Endothelial cell of umbilical vein (primary cell): Measurements from ENCODE around the gene NYAP2.

ENCODE experiments used
- EZH2 ChIP-seq: IDR thresholded peaks from 2 replicates; pipeline ENCODE4 v1.6.1; 2012; ENCODE audit warnings: borderline replicate concordance, low read depth, mild to moderate bottlenecking, moderate library complexity, low read length, inconsistent platforms; ENCODE audit not compliant: severe bottlenecking
- FOS ChIP-seq: IDR thresholded peaks from 2 replicates; pipeline ENCODE4 v1.6.1; 2011; ENCODE audit warnings: mild to moderate bottlenecking, low read length, moderate library complexity, borderline replicate concordance; ENCODE audit not compliant: insufficient read depth
- POLR2A ChIP-seq: IDR thresholded peaks from 2 replicates; pipeline ENCODE4 v1.6.1; 2012; ENCODE audit warnings: low read depth, mild to moderate bottlenecking, control low read depth, low read length
- TF ChIP-seq, protein P1 (sequence below): IDR thresholded peaks from 2 replicates; pipeline ENCODE4 v1.6.1; 2011; ENCODE audit not compliant: insufficient read depth, insufficient read length
- TF ChIP-seq, protein P2 (sequence below), 2 donors: IDR thresholded peaks; 1 replicate in 1 of 2; 2 replicates in 1 of 2; pipeline ENCODE4 v1.5.1; 2011; ENCODE audit warnings: low read length in 2 of 2, mild to moderate bottlenecking in 2 of 2, moderate library complexity in 2 of 2, control low read depth in 1 of 2, inconsistent platforms in 1 of 2, low read depth in 1 of 2; ENCODE audit not compliant: insufficient read depth in 1 of 2; ENCODE audit errors: extremely low read depth in 1 of 2

- TF ChIP-seq POLR2A, result no peak
- TF ChIP-seq, protein P1, sequence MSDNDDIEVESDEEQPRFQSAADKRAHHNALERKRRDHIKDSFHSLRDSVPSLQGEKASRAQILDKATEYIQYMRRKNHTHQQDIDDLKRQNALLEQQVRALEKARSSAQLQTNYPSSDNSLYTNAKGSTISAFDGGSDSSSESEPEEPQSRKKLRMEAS, result no peak
- TF ChIP-seq, protein P2, sequence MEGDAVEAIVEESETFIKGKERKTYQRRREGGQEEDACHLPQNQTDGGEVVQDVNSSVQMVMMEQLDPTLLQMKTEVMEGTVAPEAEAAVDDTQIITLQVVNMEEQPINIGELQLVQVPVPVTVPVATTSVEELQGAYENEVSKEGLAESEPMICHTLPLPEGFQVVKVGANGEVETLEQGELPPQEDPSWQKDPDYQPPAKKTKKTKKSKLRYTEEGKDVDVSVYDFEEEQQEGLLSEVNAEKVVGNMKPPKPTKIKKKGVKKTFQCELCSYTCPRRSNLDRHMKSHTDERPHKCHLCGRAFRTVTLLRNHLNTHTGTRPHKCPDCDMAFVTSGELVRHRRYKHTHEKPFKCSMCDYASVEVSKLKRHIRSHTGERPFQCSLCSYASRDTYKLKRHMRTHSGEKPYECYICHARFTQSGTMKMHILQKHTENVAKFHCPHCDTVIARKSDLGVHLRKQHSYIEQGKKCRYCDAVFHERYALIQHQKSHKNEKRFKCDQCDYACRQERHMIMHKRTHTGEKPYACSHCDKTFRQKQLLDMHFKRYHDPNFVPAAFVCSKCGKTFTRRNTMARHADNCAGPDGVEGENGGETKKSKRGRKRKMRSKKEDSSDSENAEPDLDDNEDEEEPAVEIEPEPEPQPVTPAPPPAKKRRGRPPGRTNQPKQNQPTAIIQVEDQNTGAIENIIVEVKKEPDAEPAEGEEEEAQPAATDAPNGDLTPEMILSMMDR (IDR thresholded peaks at IDR 0.05; ENCODE audit: extremely low read depth in 1 of 2, insufficient read depth in 1 of 2, low read depth in 1 of 2, low read length in 2 of 2), result no peak
- TF ChIP-seq EZH2, result no peak
- TF ChIP-seq FOS, result no peak
Measured at GRCh38 chr2:225512469-225512868, 113.0 kb downstream of the NYAP2 start.
